Heart right ventricle (tissue), 16 donors: ENCODE data around the gene PIGW. TPM values are rescaled to one million over a fixed set of nuclear protein-coding genes. Genes with fewer than 3 reads are reported as not detected.
"Not testable (repeated sequence)": the region's sequence is repeated elsewhere in the genome, so short reads cannot be mapped to it uniquely, and the experiment has no call there.

ENCODE experiments used
- ATAC-seq, 8 donors: fragments of 200-7000 bp; cut with Tn5 transposase; one replicate each; pipeline ENCODE4 v1.9.1; 2020; ENCODE audit warnings: mild to moderate bottlenecking in 8 of 8, moderate library complexity in 8 of 8, moderate number of reproducible peaks in 1 of 8
- DNase-seq, 2 donors: peaks; one replicate each; pipeline ENCODE4 v3.0.0-alpha.2; 2020
- H3K27ac ChIP-seq, 10 donors: fragments of 200-600 bp; sonication (generic) in 2 of 10; one replicate each; pipeline versions ENCODE4 v1.5.0 to v1.8.0; 2020 to 2022; ENCODE audit warnings: mild to moderate bottlenecking in 3 of 10
- H3K27me3 ChIP-seq, 7 donors: fragments of 200-600 bp; one replicate each; pipeline ENCODE4 v1.8.0; 2021 to 2022; ENCODE audit warnings: mild to moderate bottlenecking in 2 of 7
- H3K36me3 ChIP-seq, 9 donors: fragments of 200-600 bp; sonication (generic) in 1 of 9; one replicate each; pipeline versions ENCODE4 v1.5.0 to v1.8.0; 2020 to 2022; ENCODE audit warnings: mild to moderate bottlenecking in 2 of 9
- H3K4me1 ChIP-seq, 9 donors: fragments of 200-600 bp; sonication (generic) in 1 of 9; one replicate each; pipeline versions ENCODE4 v1.5.0 to v1.8.0; 2020 to 2022; ENCODE audit warnings: mild to moderate bottlenecking in 4 of 9
- H3K4me3 ChIP-seq, 10 donors: fragments of 200-600 bp; sonication (generic) in 2 of 10; one replicate each; pipeline versions ENCODE4 v1.5.0 to v1.8.0; 2020 to 2022; ENCODE audit warnings: mild to moderate bottlenecking in 7 of 10, moderate library complexity in 2 of 10
- H3K9me3 ChIP-seq, 11 donors: fragments of 200-600 bp in 10 of 11; sonication (generic) in 2 of 11; one replicate each; pipeline versions ENCODE4 v1.5.0 to v1.8.0; 2013 to 2022; ENCODE audit warnings: mild to moderate bottlenecking in 2 of 11, control low read depth in 1 of 11, moderate library complexity in 1 of 11
- WGBS, 2 donors: extraction: QIAGEN DNeasy Blood & Tissue Kit; methylation state at CpG; one replicate each; pipeline ENCODE4 v1.1.7; 2013; ENCODE audit warnings: inconsistent platforms in 1 of 2; 5-methylcytosine and 5-hydroxymethylcytosine counted together
- intact Hi-C, 10 donors: fragments of 100-400 bp; cut with DNase I; formaldehyde crosslinking; loops; one replicate each; pipeline versions ENCODE4 v1.11.1 to v1.14.2; 2022
- polyA plus RNA-seq, 2 donors: library from polyadenylated mRNA; stranded (reverse); fragments of 200-250 nt; gene quantifications; one replicate each; pipeline ENCODE4 v1.2.3, GENCODE V29; 2013
- total RNA-seq, 10 donors: library from RNA; stranded (reverse); fragmentation: NEBNext Ultra II Directional in 3 of 10; extraction: Animal tissue kit (Norgen Biotek cat#: 25700) in 3 of 10; gene quantifications; one replicate each; pipeline versions ENCODE4 v1.2.1 to v1.2.4, GENCODE V29; 2021 to 2023
- TF ChIP-seq, protein P1 (sequence below), 9 donors: fragments of 200-600 bp; sonication (generic) in 2 of 9; IDR thresholded peaks; one replicate each; pipeline versions ENCODE4 v1.5.0 to v1.8.0; 2021 to 2022; ENCODE audit warnings: antibody characterized with exemption in 9 of 9, mild to moderate bottlenecking in 5 of 9, moderate library complexity in 1 of 9
- donor health status: Arrhythmogenic right ventricular cardiomyopathy.
- donor health status: ischemic (EF 13 %, LVEDD 7.1; RV severe dilation, severe dysfunction).
- donor health status: healthy with polysubstance abuse.
- donor health status: DM: no; HTN: yes; CAD: no.
- donor health status: DM: no; HTN: no; CAD: no.
- donor health status: ischemic (EF 25% LVEDD 6.9; RV normal size, moderate dysfunction).
- donor health status: ischemic (EF 25% LVEDD 5.7; RV mildly dilated, moderate dysfunction).
- donor health status: healthy.
- donor health status: DM: yes; HTN: yes; CAD: no.
- donor health status: Ischemic cardiomyopathy.
- donor health status: ischemic (EF 35%, LVEDD 5.7; RV mildly dilated, moderate dysfunction).
- donor health status: nonischemic (EF 11% LVEDD 7.7; RV severe dilation, severe dysfunction).
- donor health status: DM: yes; HTN: yes; CAD: no.
- donor health status: PGD.
- donor health status: ischemic (EF 29% LVEDD 5.4; RV normal size, mild dysfunction).
- donor health status: nonischemic (EF 23%, LVEDD 6.1; RV moderate dilation, normal function).

PIGW gene
- total and polyA plus RNA-seq, 12 donors: 2.5 to 10.2 (median 6.2) TPM

- WGBS, 2 donors: 91 to 95% methylated on average over 8 of the region's 8 CpGs
- Histone ChIP-seq H3K9me3 (no peaks in the 10 kb centered on the region), H3K27ac (no peak overlapping the region), H3K4me3 (no peak overlapping the region), H3K4me1 (peaks cover 0 to 16% (median 6%) of the 10 kb centered on the region in 9 donors), H3K27me3 (no peaks in the 10 kb centered on the region), H3K36me3 (peaks cover 0 to 98% (median 5%) of the 10 kb centered on the region in 9 donors)
- no peak for DNase-seq
- TF ChIP-seq, protein P1, sequence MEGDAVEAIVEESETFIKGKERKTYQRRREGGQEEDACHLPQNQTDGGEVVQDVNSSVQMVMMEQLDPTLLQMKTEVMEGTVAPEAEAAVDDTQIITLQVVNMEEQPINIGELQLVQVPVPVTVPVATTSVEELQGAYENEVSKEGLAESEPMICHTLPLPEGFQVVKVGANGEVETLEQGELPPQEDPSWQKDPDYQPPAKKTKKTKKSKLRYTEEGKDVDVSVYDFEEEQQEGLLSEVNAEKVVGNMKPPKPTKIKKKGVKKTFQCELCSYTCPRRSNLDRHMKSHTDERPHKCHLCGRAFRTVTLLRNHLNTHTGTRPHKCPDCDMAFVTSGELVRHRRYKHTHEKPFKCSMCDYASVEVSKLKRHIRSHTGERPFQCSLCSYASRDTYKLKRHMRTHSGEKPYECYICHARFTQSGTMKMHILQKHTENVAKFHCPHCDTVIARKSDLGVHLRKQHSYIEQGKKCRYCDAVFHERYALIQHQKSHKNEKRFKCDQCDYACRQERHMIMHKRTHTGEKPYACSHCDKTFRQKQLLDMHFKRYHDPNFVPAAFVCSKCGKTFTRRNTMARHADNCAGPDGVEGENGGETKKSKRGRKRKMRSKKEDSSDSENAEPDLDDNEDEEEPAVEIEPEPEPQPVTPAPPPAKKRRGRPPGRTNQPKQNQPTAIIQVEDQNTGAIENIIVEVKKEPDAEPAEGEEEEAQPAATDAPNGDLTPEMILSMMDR (IDR thresholded peaks at IDR 0.05): no peak
- intact Hi-C loops: loop anchor here in 1 of 10 donors (5.0 kb wide), 1 partner anchor 357 kb away; no protein-coding TSS in a partner anchor
- no peak for ATAC-seq
These were observed 29.6 kb upstream of the PIGW start for GRCh38 chr17:36505171-36505570.

- Histone ChIP-seq H3K4me1 (peaks cover 0 to 16% (median 6%) of the 10 kb centered on the region in 9 donors), H3K27me3 (no peaks in the 10 kb centered on the region), H3K36me3 (peaks cover 0 to 98% (median 5%) of the 10 kb centered on the region in 9 donors), H3K27ac (no peak overlapping the region), H3K9me3 (no peaks in the 10 kb centered on the region), H3K4me3 (no peak overlapping the region)
- WGBS, 2 donors: 88 to 90% methylated on average over 6 of the region's 6 CpGs
- TF ChIP-seq, protein P1 (IDR thresholded peaks at IDR 0.05): no peak
- ATAC-seq (no peak), DNase-seq (no peak)
- intact Hi-C loops: loop anchor here in 1 of 10 donors (5.0 kb wide), 1 partner anchor 356 kb away; no protein-coding TSS in a partner anchor
These were observed 28.4 kb upstream of the PIGW start for GRCh38 chr17:36506249-36506826.

DNA sequence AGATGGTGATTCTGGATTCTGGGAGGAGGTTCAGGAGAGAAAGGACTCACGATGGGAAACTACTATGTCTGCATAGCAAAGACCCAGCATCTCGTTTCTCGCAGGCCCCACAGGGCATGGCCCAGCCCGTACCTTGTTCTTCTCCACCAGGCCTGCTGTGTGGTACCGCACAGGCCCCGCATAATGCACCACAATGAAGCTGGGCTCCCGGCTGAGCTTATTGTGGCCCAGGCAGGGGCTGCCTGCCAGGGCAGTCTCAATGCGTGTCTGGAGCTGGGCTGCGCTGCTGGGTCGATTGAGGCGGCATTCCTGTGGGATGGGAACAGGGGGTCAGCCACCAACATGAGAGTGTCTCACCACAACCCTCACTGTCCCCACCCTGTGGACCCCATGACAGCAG is 28.0 kb upstream of the PIGW start:
- 97% methylated on average over 11 of the region's 11 CpGs for WGBS, 2 donors
- peaks cover 0 to 99% (median 5%) of the 10 kb centered on the region in 9 donors for H3K36me3 ChIP-seq
- intact Hi-C loops: loop anchor here in 1 of 10 donors (5.0 kb wide), 1 partner anchor 355 kb away; no protein-coding TSS in a partner anchor

GRCh38 chr17:36507266-36507665 is 27.5 kb upstream of the PIGW start:
- Histone ChIP-seq H3K4me3 (no peak overlapping the region), H3K36me3 (peaks cover 0 to 94% (median 5%) of the 10 kb centered on the region in 9 donors), H3K27me3 (no peaks in the 10 kb centered on the region), H3K4me1 (peaks cover 0 to 16% (median 6%) of the 10 kb centered on the region in 9 donors), H3K27ac (no peak overlapping the region), H3K9me3 (no peaks in the 10 kb centered on the region)
- intact Hi-C loops: loop anchor here in 1 of 10 donors (5.0 kb wide), 1 partner anchor 355 kb away; no protein-coding TSS in a partner anchor
- TF ChIP-seq, protein P1 (IDR thresholded peaks at IDR 0.05): no peak
- DNase-seq: no peak
- 92 to 96% methylated on average over 6 of the region's 6 CpGs for WGBS, 2 donors
- ATAC-seq: no peak

More for the DNA sequence above, 28.0 kb upstream of the PIGW start:
- H3K4me1 ChIP-seq: peaks cover 0 to 16% (median 6%) of the 10 kb centered on the region in 9 donors
- no peaks in the 10 kb centered on the region for H3K9me3 ChIP-seq
- no peak overlapping the region for H3K4me3 ChIP-seq
- no peaks in the 10 kb centered on the region for H3K27me3 ChIP-seq
- no peak overlapping the region for H3K27ac ChIP-seq
- DNase-seq (no peak), ATAC-seq (no peak)
- TF ChIP-seq, protein P1 (IDR thresholded peaks at IDR 0.05): no peak

GRCh38 chr17:36508439-36508838 is 26.3 kb upstream of the PIGW start:
- Histone ChIP-seq H3K4me1 (peaks cover 0 to 10% (median 6%) of the 10 kb centered on the region in 9 donors), H3K36me3 (peaks cover 0 to 94% (median 5%) of the 10 kb centered on the region in 9 donors)
- not testable (repeated sequence) for ATAC-seq, H3K9me3 ChIP-seq, H3K27ac ChIP-seq, DNase-seq, H3K27me3 ChIP-seq, H3K4me3 ChIP-seq
- intact Hi-C loops: loop anchor here in 1 of 10 donors (5.0 kb wide), 1 partner anchor 354 kb away; no protein-coding TSS in a partner anchor
- WGBS, 2 donors: 93 to 98% methylated on average over 2 of the region's 2 CpGs
